Sigmoid colon (tissue), 7 donors: ENCODE results near the gene CFAP99. TPM values are rescaled to one million over a fixed set of nuclear protein-coding genes. Genes with fewer than 3 reads are reported as not detected.
"Not testable (repeated sequence)": the region's sequence is repeated elsewhere in the genome, so short reads cannot be mapped to it uniquely, and the experiment has no call there.

Experiments used
- DNase-seq: peaks from one replicate; pipeline ENCODE4 v3.0.0-alpha.2; 2019
- H3K27ac ChIP-seq, 4 donors: fragments of 200-600 bp; sonication (generic); one replicate each; pipeline ENCODE4 v1.5.1; 2016 to 2019; ENCODE audit warnings: mild to moderate bottlenecking in 1 of 4
- H3K27me3 ChIP-seq, 3 donors: fragments of 200-600 bp; sonication (generic); one replicate each; pipeline ENCODE4 v1.5.1; 2019; ENCODE audit warnings: mild to moderate bottlenecking in 1 of 3
- H3K36me3 ChIP-seq, 4 donors: fragments of 200-600 bp; sonication (generic); one replicate each; pipeline ENCODE4 v1.5.1; 2016 to 2019
- H3K4me1 ChIP-seq, 4 donors: fragments of 200-600 bp; sonication (generic); one replicate each; pipeline ENCODE4 v1.5.1; 2017 to 2019
- H3K4me3 ChIP-seq, 4 donors: fragments of 200-600 bp; sonication (generic); one replicate each; pipeline ENCODE4 v1.5.1; 2017 to 2019; ENCODE audit warnings: mild to moderate bottlenecking in 2 of 4, moderate library complexity in 1 of 4
- H3K9me3 ChIP-seq, 4 donors: fragments of 200-600 bp in 3 of 4; sonication (generic) in 3 of 4; one replicate each; pipeline versions ENCODE4 v1.5.1 to v1.6.1; 2013 to 2019
- EP300 ChIP-seq, 4 donors: sonication (generic); formaldehyde crosslinking; IDR thresholded peaks; one replicate each; pipeline ENCODE4 v1.6.1; 2017; ENCODE audit warnings: antibody characterized with exemption in 4 of 4
- POLR2A ChIP-seq, 2 donors: fragments of 450-650 bp; IDR thresholded peaks; one replicate each; pipeline ENCODE4 v1.6.1; 2016; ENCODE audit warnings: antibody characterized with exemption in 2 of 2, mild to moderate bottlenecking in 2 of 2, moderate library complexity in 2 of 2
- POLR2AphosphoS5 ChIP-seq, 4 donors: sonication (generic); formaldehyde crosslinking; IDR thresholded peaks; one replicate each; pipeline ENCODE4 v1.6.1; 2017; ENCODE audit warnings: antibody characterized with exemption in 4 of 4
- WGBS, 2 donors: extraction: QIAGEN DNeasy Blood & Tissue Kit; methylation state at CpG; one replicate each; pipeline ENCODE4 v1.1.7; 2013; 5-methylcytosine and 5-hydroxymethylcytosine counted together
- intact Hi-C: fragments of 100-400 bp; cut with DNase I; formaldehyde crosslinking; loops from one replicate; pipeline ENCODE4 v1.15.1; 2023
- polyA plus RNA-seq, 3 donors: library from polyadenylated mRNA; stranded (reverse); fragments of 200-250 nt; gene quantifications; one replicate each; pipeline ENCODE4 v1.2.3, GENCODE V29; 2013
- total RNA-seq, 4 donors: library from RNA; depleted of rRNA; stranded (reverse); fragments of >200 nt; gene quantifications; one replicate each; pipeline ENCODE4 v1.1.0, GENCODE V29; 2016
- TF ChIP-seq, protein P1 (sequence below), 4 experiments: fragments of 450-650 bp in 3 of 4; fragments of 200-600 bp in 1 of 4; IDR thresholded peaks; one replicate each; pipeline ENCODE4 v1.5.1; 2016 to 2019; ENCODE audit warnings: antibody characterized with exemption in 4 of 4, mild to moderate bottlenecking in 3 of 4, moderate library complexity in 2 of 4
- donor health status: healthy with polysubstance abuse.
- donor health status: Bipolar disorder and iron deficiency.
- donor health status: healthy.

The CFAP99 gene
- total and polyA plus RNA-seq, 7 donors = 0.58 TPM; not detected in 6

DNA sequence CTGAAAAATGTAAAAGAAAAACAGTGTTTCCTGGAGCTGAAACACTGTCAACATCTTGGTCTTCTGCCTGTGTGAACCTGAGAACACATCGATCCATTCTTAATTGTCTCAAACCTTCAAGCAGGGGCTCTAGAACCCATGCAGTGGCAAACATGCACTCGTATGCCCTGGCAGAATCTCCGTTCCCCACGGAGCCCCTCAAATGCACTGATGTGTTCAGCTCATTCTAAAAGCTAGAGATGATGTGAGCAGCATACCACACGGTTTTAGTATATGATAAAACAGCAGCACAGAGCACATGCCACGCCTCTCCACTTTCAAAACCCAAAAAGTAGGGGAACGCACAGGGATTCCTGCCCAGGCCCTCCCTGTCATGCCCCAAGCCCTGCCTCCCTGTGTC lies 45.2 kb upstream of the CFAP99 start:
- Histone ChIP-seq H3K4me3 (no peak overlapping the region), H3K27ac (no peak overlapping the region), H3K9me3 (peaks cover 0 to 3% (median 0%) of the 10 kb centered on the region in 4 donors), H3K27me3 (no peaks in the 10 kb centered on the region), H3K4me1 (no peaks in the 10 kb centered on the region), H3K36me3 (no peaks in the 10 kb centered on the region)
- intact Hi-C loops = no loop called here
- DNase-seq = no peak
- 89 to 92% methylated on average over 7 of the region's 7 CpGs for WGBS, 2 donors
- TF ChIP-seq, protein P1, sequence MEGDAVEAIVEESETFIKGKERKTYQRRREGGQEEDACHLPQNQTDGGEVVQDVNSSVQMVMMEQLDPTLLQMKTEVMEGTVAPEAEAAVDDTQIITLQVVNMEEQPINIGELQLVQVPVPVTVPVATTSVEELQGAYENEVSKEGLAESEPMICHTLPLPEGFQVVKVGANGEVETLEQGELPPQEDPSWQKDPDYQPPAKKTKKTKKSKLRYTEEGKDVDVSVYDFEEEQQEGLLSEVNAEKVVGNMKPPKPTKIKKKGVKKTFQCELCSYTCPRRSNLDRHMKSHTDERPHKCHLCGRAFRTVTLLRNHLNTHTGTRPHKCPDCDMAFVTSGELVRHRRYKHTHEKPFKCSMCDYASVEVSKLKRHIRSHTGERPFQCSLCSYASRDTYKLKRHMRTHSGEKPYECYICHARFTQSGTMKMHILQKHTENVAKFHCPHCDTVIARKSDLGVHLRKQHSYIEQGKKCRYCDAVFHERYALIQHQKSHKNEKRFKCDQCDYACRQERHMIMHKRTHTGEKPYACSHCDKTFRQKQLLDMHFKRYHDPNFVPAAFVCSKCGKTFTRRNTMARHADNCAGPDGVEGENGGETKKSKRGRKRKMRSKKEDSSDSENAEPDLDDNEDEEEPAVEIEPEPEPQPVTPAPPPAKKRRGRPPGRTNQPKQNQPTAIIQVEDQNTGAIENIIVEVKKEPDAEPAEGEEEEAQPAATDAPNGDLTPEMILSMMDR (IDR thresholded peaks at IDR 0.05) = no peak
- TF ChIP-seq EP300 (IDR thresholded peaks at IDR 0.05) (no peak), POLR2AphosphoS5 (IDR thresholded peaks at IDR 0.05) (no peak), POLR2A (IDR thresholded peaks at IDR 0.05) (no peak)

DNA sequence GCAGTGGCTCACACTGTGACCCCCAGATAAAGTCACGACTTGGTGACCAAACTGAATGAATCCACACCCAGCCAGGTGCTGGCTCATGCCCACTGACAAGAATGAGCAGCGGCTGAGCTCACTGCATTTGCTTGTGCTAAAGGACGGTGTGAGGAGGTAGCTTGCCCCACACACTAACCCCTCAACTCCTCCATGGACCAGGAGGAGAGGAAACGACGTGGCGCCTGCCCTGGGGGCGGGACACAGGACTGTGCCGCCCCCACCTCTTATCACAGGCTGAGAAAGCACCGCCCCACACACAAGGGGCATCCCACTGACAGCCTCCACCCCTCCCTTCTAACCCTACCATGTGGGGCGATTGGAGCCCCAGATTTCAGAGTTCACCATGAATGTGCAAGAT lies 43.3 kb upstream of the CFAP99 start:
- no peak for DNase-seq
- no peaks in the 10 kb centered on the region for H3K4me1 ChIP-seq
- no peaks in the 10 kb centered on the region for H3K27me3 ChIP-seq
- WGBS, 2 donors = 75 to 85% methylated on average over 10 of the region's 10 CpGs
- intact Hi-C loops = no loop called here
- no peaks in the 10 kb centered on the region for H3K9me3 ChIP-seq
- H3K27ac ChIP-seq = no peak overlapping the region
- TF ChIP-seq POLR2AphosphoS5 (IDR thresholded peaks at IDR 0.05) (no peak), EP300 (IDR thresholded peaks at IDR 0.05) (no peak), POLR2A (IDR thresholded peaks at IDR 0.05) (no peak)
- TF ChIP-seq, protein P1 (IDR thresholded peaks at IDR 0.05) = no peak
- H3K36me3 ChIP-seq = no peaks in the 10 kb centered on the region
- H3K4me3 ChIP-seq = no peak overlapping the region

DNA sequence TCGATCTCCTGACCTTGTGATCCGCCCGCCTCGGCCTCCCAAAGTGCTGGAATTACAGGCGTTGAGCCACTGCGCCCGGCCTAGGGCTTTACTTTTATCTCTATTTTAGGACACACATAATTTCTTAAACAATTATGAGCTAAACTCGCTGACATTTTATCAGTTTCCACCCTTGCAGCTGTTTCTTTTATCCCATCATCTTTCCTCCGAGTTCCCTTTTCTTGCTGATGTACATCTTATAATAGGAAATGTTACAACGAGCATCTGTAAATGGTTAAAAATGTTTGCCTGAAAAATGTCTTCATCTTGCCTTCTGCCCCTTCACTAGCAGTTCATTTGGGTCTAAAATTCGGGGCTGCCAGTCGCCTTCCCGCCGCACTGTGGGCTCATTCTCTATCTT lies 41.5 kb upstream of the CFAP99 start:
- TF ChIP-seq, protein P1 (IDR thresholded peaks at IDR 0.05) = no peak
- TF ChIP-seq POLR2AphosphoS5 (IDR thresholded peaks at IDR 0.05) = no peak
- no peak for TF ChIP-seq POLR2A (IDR thresholded peaks at IDR 0.05)
- no peak for TF ChIP-seq EP300 (IDR thresholded peaks at IDR 0.05)
- Histone ChIP-seq H3K27me3 (no peaks in the 10 kb centered on the region), H3K4me1 (no peaks in the 10 kb centered on the region), H3K9me3 (no peaks in the 10 kb centered on the region), H3K27ac (no peak overlapping the region), H3K36me3 (no peaks in the 10 kb centered on the region), H3K4me3 (no peak overlapping the region)
- intact Hi-C loops = no loop called here
- DNase-seq = no peak
- 88 to 89% methylated on average over 14 of the region's 14 CpGs for WGBS, 2 donors

DNA sequence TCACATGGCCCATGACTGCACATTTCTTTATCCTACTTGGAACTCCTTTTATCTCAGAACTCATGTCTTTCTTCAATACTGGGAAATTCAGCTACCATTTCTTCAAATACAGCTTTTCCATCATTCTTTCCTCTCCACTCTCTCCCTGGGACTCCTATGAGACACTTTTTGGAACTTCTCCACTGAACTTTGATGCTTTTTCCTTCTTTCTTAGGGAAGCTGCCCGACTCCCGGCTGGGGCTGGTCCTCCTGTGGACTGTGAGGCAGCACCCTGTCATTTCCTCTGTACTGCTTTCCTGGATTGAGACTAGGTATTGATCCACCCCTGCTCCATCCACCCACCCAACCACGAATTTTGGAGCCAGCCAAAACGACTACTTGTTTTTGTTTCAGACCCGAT lies 40.4 kb upstream of the CFAP99 start:
- Histone ChIP-seq H3K36me3 (no peaks in the 10 kb centered on the region), H3K27me3 (no peaks in the 10 kb centered on the region), H3K4me1 (no peaks in the 10 kb centered on the region), H3K27ac (no peak overlapping the region), H3K4me3 (no peak overlapping the region), H3K9me3 (no peaks in the 10 kb centered on the region)
- 82 to 84% methylated on average over 5 of the region's 5 CpGs for WGBS, 2 donors
- no peak for TF ChIP-seq POLR2AphosphoS5 (IDR thresholded peaks at IDR 0.05)
- TF ChIP-seq POLR2A (IDR thresholded peaks at IDR 0.05) = no peak
- TF ChIP-seq, protein P1 (IDR thresholded peaks at IDR 0.05) = no peak
- no peak for TF ChIP-seq EP300 (IDR thresholded peaks at IDR 0.05)
- intact Hi-C loops = no loop called here
- no peak for DNase-seq

DNA sequence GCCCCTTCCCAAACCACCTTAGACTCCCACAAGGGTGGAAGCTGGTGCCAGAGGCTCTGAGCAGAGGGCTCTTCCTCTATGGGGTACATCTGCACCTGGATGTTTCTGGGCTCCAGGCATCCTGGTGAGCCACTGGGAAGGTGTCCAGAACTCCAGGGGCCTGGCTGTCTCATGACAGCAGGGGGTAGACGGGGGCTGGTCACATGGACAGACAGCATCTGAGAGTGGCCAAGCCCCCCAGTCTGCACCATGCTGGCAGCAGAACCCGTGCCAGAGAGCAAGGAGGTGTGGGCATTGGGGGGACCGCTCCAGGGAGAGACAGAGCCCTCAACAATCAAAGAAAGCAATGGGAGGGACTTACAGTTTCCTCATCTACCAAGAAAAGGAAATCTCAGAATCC lies 39.9 kb upstream of the CFAP99 start:
- intact Hi-C loops = no loop called here
- no peak for DNase-seq
- 70 to 74% methylated on average over 3 of the region's 3 CpGs for WGBS, 2 donors

DNA sequence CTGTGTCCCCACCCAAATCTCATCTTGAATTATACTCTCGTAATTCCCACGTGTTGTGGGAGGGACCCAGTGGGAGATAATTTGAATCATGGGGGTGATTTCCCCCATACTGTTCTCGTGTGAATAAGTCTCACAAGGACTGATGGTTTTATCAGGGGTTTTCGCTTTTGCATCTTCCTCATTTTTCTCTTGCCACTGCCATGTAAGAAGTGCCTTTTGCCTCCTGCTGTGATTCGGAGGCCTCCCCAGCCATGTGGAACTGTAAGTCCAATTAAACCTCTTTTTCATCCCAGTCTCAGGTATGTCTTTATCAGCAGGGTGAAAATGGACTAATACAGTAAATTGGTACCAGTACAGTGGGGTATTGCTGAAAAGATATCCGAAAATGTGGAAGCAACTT lies 38.2 kb upstream of the CFAP99 start:
- H3K27ac ChIP-seq, DNase-seq, H3K9me3 ChIP-seq, H3K4me3 ChIP-seq, H3K4me1 ChIP-seq, H3K27me3 ChIP-seq, intact Hi-C loops, H3K36me3 ChIP-seq: not testable (repeated sequence)
- WGBS, 2 donors = 84 to 86% methylated on average over 6 of the region's 6 CpGs

More for the DNA sequence above, 39.9 kb upstream of the CFAP99 start:
- H3K4me1 ChIP-seq = no peaks in the 10 kb centered on the region
- TF ChIP-seq, protein P1 (IDR thresholded peaks at IDR 0.05) = no peak
- TF ChIP-seq POLR2A (IDR thresholded peaks at IDR 0.05) (no peak), POLR2AphosphoS5 (IDR thresholded peaks at IDR 0.05) (no peak), EP300 (IDR thresholded peaks at IDR 0.05) (no peak)
- H3K36me3 ChIP-seq = no peaks in the 10 kb centered on the region
- H3K27ac ChIP-seq = no peak overlapping the region
- H3K4me3 ChIP-seq = no peak overlapping the region
- H3K27me3 ChIP-seq = no peaks in the 10 kb centered on the region
- H3K9me3 ChIP-seq = no peaks in the 10 kb centered on the region

DNA sequence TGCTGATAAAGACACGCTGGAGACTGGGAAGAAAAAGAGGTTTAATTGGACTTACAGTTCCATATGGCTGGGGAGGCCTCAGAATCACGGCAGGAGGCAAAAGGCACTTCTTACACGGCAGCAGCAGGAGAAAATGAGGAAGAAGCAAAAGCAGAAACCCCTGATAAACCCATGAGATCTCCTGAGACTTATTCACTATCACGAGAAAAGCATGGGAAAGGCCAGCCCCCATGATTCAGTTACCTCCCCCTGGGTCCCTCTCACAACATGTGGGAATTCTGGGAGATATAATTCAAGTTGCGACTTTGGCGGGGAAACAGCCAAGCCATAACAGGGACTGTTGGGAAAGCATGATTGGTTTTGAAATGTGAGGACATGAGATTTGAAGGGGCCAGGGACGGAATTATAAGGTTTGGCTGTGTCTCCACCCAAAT lies 36.0 kb upstream of the CFAP99 start:
- H3K4me1 ChIP-seq, H3K36me3 ChIP-seq, intact Hi-C loops, DNase-seq, H3K27ac ChIP-seq, H3K9me3 ChIP-seq, H3K4me3 ChIP-seq, H3K27me3 ChIP-seq: not testable (repeated sequence)
- 77 to 90% methylated on average over 7 of the region's 7 CpGs for WGBS, 2 donors

DNA sequence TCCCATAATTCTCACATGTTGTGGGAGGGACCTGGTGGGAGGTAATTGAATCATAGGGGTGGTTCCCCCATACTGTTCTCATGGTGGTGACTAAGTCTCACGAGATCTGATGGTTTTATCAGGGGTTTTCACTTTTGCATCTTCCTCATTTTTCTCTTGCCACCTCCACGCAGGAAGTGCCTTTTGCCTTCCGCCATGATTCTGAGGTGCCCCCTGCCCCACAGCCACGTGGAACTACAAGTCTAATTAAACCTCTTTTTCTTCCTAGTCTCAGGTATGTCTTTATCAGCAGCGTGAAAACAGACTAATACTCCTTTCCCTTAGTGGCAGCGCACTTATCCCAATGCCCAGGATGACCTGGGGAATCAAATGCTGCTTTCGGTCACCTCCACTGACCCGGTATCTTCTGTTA lies 35.5 kb upstream of the CFAP99 start:
- intact Hi-C loops, H3K9me3 ChIP-seq, H3K4me1 ChIP-seq, H3K4me3 ChIP-seq, DNase-seq, H3K36me3 ChIP-seq, H3K27ac ChIP-seq, H3K27me3 ChIP-seq: not testable (repeated sequence)
- 84 to 88% methylated on average over 8 of the region's 8 CpGs for WGBS, 2 donors
